Cardiac muscle cell (in vitro differentiated cells and primary cell): Measurements from ENCODE around the gene CHD3. TPM values are rescaled to one million over a fixed set of nuclear protein-coding genes. Genes with fewer than 3 reads are reported as not detected.

Source experiments
- DNase-seq, 2 donors: peaks; one replicate each; pipeline versions ENCODE4 v3.0.0 to v3.0.0-alpha.2; 2010 to 2017; ENCODE audit warnings: low read depth in 1 of 2, low spot score in 1 of 2
- H3K27ac ChIP-seq: fragments of 200-600 bp; sonication (generic); 2 replicates; pipeline ENCODE4 v1.5.1; 2016
- H3K27me3 ChIP-seq: fragments of 200-600 bp; sonication (generic); 2 replicates; pipeline ENCODE4 v1.6.0; 2016; ENCODE audit warnings: control low read depth
- H3K36me3 ChIP-seq: fragments of 200-600 bp; sonication (generic); 2 replicates; pipeline ENCODE4 v1.5.1; 2016; ENCODE audit warnings: control low read depth
- H3K4me1 ChIP-seq: fragments of 200-600 bp; sonication (generic); 2 replicates; pipeline ENCODE4 v1.8.1; 2017; ENCODE audit warnings: low read depth, mild to moderate bottlenecking, mixed run types
- H3K4me3 ChIP-seq: fragments of 200-600 bp; sonication (generic); 2 replicates; pipeline ENCODE4 v1.5.1; 2016; ENCODE audit warnings: mild to moderate bottlenecking
- H3K9me3 ChIP-seq: fragments of 200-600 bp; sonication (generic); 2 replicates; pipeline ENCODE4 v1.5.1; 2017; ENCODE audit warnings: low read depth, mild to moderate bottlenecking, control low read depth
- polyA plus RNA-seq: library from polyadenylated mRNA; unstranded; fragments of >200 nt; fragmentation: Nextera tagmentation; extraction: Ambion mirVana; gene quantifications from 2 replicates; pipeline ENCODE4 v1.2.1, GENCODE V29; 2016
- total RNA-seq: library from RNA; depleted of rRNA; stranded (reverse); fragments of >200 nt; gene quantifications from 2 replicates; pipeline ENCODE4 v1.2.3, GENCODE V29; 2016
- TF ChIP-seq, protein P1 (sequence below): IDR thresholded peaks from 2 replicates; pipeline ENCODE4 v1.5.1; 2012; ENCODE audit warnings: low read depth, mild to moderate bottlenecking, low read length

The CHD3 gene
- total and polyA plus RNA-seq, 2 experiments from 2014 or later = 15.9 to 64.7 TPM

DNA sequence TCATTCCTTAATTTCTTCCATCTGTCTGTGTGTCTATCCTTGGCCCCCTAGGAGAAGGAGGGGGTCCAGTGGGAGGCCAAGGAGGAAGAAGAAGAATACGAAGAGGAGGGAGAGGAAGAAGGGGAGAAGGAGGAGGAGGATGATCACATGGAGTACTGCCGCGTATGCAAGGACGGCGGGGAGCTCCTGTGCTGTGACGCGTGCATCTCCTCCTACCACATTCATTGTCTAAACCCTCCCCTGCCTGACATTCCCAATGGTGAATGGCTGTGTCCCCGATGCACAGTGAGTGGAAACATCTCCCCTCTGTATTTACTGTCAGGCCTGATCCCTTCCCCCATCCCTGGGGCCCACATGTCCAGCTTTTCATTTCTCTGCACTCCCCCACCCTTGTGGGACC lies 6.3 kb downstream of the CHD3 start:
- H3K27me3 ChIP-seq = no peaks in the 10 kb centered on the region

DNA sequence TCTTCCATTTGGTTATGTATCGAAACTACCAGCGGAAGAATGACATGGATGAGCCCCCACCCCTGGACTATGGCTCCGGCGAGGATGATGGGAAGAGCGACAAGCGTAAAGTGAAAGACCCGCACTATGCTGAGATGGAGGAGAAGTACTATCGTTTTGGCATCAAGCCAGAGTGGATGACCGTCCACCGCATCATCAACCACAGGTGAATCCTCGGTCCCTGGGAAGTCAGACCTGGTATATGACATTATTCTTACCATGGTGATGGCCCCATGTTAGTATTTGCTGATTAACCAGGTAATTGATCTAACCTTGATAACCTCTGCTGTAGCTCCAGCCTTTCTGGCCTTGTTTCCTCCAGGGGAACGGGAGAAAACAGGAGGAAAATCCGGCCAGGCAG lies 8.5 kb downstream of the CHD3 start:
- no peak overlapping the region for H3K4me3 ChIP-seq
- no peaks in the 10 kb centered on the region for H3K27me3 ChIP-seq
- H3K4me1 ChIP-seq = no peaks in the 10 kb centered on the region
- peaks cover 16% of the 10 kb centered on the region for H3K36me3 ChIP-seq
- no peak for DNase-seq
- TF ChIP-seq, protein P1, sequence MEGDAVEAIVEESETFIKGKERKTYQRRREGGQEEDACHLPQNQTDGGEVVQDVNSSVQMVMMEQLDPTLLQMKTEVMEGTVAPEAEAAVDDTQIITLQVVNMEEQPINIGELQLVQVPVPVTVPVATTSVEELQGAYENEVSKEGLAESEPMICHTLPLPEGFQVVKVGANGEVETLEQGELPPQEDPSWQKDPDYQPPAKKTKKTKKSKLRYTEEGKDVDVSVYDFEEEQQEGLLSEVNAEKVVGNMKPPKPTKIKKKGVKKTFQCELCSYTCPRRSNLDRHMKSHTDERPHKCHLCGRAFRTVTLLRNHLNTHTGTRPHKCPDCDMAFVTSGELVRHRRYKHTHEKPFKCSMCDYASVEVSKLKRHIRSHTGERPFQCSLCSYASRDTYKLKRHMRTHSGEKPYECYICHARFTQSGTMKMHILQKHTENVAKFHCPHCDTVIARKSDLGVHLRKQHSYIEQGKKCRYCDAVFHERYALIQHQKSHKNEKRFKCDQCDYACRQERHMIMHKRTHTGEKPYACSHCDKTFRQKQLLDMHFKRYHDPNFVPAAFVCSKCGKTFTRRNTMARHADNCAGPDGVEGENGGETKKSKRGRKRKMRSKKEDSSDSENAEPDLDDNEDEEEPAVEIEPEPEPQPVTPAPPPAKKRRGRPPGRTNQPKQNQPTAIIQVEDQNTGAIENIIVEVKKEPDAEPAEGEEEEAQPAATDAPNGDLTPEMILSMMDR = no peak
- no peak overlapping the region for H3K27ac ChIP-seq
- H3K9me3 ChIP-seq = no peaks in the 10 kb centered on the region

More for the DNA sequence above, 6.3 kb downstream of the CHD3 start:
- Histone ChIP-seq H3K4me3 (no peak overlapping the region), H3K9me3 (no peaks in the 10 kb centered on the region), H3K4me1 (peaks cover 2% of the 10 kb centered on the region), H3K27ac (no peak overlapping the region), H3K36me3 (peaks cover 21% of the 10 kb centered on the region)
- no peak for DNase-seq
- TF ChIP-seq, protein P1 = no peak

- peak; percentile 29 to 77 for DNase-seq
- peaks cover 17% of the 10 kb centered on the region for H3K36me3 ChIP-seq
- no peaks in the 10 kb centered on the region for H3K9me3 ChIP-seq
- TF ChIP-seq, protein P1 = peak; percentile 53
- H3K4me1 ChIP-seq = no peaks in the 10 kb centered on the region
- no peak overlapping the region for H3K27ac ChIP-seq
- H3K4me3 ChIP-seq = no peak overlapping the region
- H3K27me3 ChIP-seq = no peaks in the 10 kb centered on the region
Observed at GRCh38 chr17:7897773-7898172, 9.2 kb downstream of the CHD3 start.

GRCh38 chr17:7903154-7904103 lies 14.8 kb downstream of the CHD3 start:
- no peak overlapping the region for H3K4me3 ChIP-seq
- no peak for DNase-seq
- TF ChIP-seq, protein P1 = no peak
- no peaks in the 10 kb centered on the region for H3K4me1 ChIP-seq
- H3K27ac ChIP-seq = no peak overlapping the region
- no peaks in the 10 kb centered on the region for H3K9me3 ChIP-seq
- H3K27me3 ChIP-seq = no peaks in the 10 kb centered on the region
- H3K36me3 ChIP-seq = peaks cover 26% of the 10 kb centered on the region

DNA sequence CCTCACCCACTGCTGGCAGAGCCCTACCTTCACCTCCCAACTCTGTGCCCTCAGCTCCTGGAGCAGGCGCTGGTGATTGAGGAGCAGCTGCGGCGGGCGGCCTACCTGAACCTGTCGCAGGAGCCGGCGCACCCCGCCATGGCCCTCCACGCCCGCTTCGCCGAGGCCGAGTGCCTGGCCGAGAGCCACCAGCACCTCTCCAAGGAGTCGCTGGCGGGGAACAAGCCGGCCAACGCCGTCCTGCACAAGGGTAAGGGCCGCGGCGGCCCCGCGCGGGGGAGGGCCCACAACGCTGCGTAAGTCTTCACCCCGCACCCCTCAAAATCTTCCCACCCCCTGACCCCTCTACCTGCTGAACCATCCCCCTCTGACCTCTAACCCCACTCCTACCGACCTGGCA lies 20.5 kb downstream of the CHD3 start:
- H3K27ac ChIP-seq = no peak overlapping the region
- H3K4me3 ChIP-seq = no peak overlapping the region
- no peaks in the 10 kb centered on the region for H3K27me3 ChIP-seq
- no peaks in the 10 kb centered on the region for H3K9me3 ChIP-seq
- TF ChIP-seq, protein P1 = no peak
- peaks cover 24% of the 10 kb centered on the region for H3K36me3 ChIP-seq
- no peak for DNase-seq
- H3K4me1 ChIP-seq = no peaks in the 10 kb centered on the region
